Type B pancreatic cell (in vitro differentiated cells): ENCODE measurements around the gene CCDC70. TPM values are rescaled to one million over a fixed set of nuclear protein-coding genes. Genes with fewer than 3 reads are reported as not detected.

Experiments used
- DNase-seq: peaks from one replicate; pipeline ENCODE4 v3.0.0; 2021; ENCODE audit warnings: mixed read lengths; ENCODE audit not compliant: unreplicated experiment; ENCODE audit errors: extremely low spot score
- H3K27ac Mint-ChIP-seq: 2 replicates; pipeline ENCODE4 v1.8.0; 2021; ENCODE audit warnings: mild to moderate bottlenecking, mixed read lengths
- H3K27me3 Mint-ChIP-seq: 2 replicates; pipeline ENCODE4 v1.8.0; 2021; ENCODE audit warnings: mixed read lengths
- H3K36me3 Mint-ChIP-seq: 2 replicates; pipeline ENCODE4 v1.8.0; 2021; ENCODE audit warnings: mixed read lengths
- H3K4me1 Mint-ChIP-seq: one replicate; pipeline ENCODE4 v1.8.0; 2021; ENCODE audit warnings: mixed read lengths; ENCODE audit not compliant: unreplicated experiment
- H3K4me3 Mint-ChIP-seq: 2 replicates; pipeline ENCODE4 v1.8.0; 2021; ENCODE audit warnings: mild to moderate bottlenecking, mixed read lengths
- H3K9me3 Mint-ChIP-seq: 2 replicates; pipeline ENCODE4 v1.8.0; 2021; ENCODE audit warnings: mixed read lengths
- CTCF ChIP-seq: fragments of 200-600 bp; sonication (generic); conservative IDR thresholded peaks from 2 replicates; pipeline ENCODE4 v1.5.0; 2021; ENCODE audit warnings: antibody characterized with exemption, mild to moderate bottlenecking
- total RNA-seq: library from RNA; stranded (reverse); gene quantifications from 2 replicates; pipeline ENCODE4 v1.2.1, GENCODE V29; 2021; ENCODE audit warnings: low replicate concordance

Gene CCDC70
- total RNA-seq, 1 donor from 2014 or later = not detected

GRCh38 chr13:51831519-51831918, 30.2 kb upstream of the CCDC70 start:
- Mint-ChIP-seq H3K36me3 (no peaks in the 10 kb centered on the region), H3K27ac (no peak overlapping the region), H3K27me3 (peaks cover 19% of the 10 kb centered on the region), H3K9me3 (no peaks in the 10 kb centered on the region), H3K4me3 (no peak overlapping the region), H3K4me1 (peaks cover 6% of the 10 kb centered on the region)
- no peak for DNase-seq
- TF ChIP-seq CTCF = no peak

- peak; percentile 52 for TF ChIP-seq CTCF
- Mint-ChIP-seq H3K4me1 (peaks cover 6% of the 10 kb centered on the region), H3K9me3 (no peaks in the 10 kb centered on the region), H3K4me3 (no peak overlapping the region), H3K27ac (no peak overlapping the region), H3K36me3 (no peaks in the 10 kb centered on the region), H3K27me3 (peaks cover 17% of the 10 kb centered on the region)
- DNase-seq = no peak
Observed at GRCh38 chr13:51832471-51833152, 29.2 kb upstream of the CCDC70 start.

GRCh38 chr13:51833980-51834379, 27.8 kb upstream of the CCDC70 start:
- Mint-ChIP-seq H3K36me3 (no peaks in the 10 kb centered on the region), H3K27me3 (peaks cover 15% of the 10 kb centered on the region), H3K27ac (no peak overlapping the region), H3K4me1 (peaks cover 6% of the 10 kb centered on the region), H3K4me3 (no peak overlapping the region), H3K9me3 (no peaks in the 10 kb centered on the region)
- DNase-seq = no peak
- no peak for TF ChIP-seq CTCF

- Mint-ChIP-seq H3K27me3 (peaks cover 15% of the 10 kb centered on the region), H3K4me3 (no peak overlapping the region), H3K27ac (no peak overlapping the region), H3K36me3 (no peaks in the 10 kb centered on the region), H3K9me3 (no peaks in the 10 kb centered on the region), H3K4me1 (peaks cover 6% of the 10 kb centered on the region)
- DNase-seq = no peak
- no peak for TF ChIP-seq CTCF
Observed at GRCh38 chr13:51834581-51835171, 27.1 kb upstream of the CCDC70 start.

- no peaks in the 10 kb centered on the region for H3K36me3 Mint-ChIP-seq
- TF ChIP-seq CTCF = no peak
- DNase-seq = no peak
- peaks cover 6% of the 10 kb centered on the region for H3K4me1 Mint-ChIP-seq
- H3K27ac Mint-ChIP-seq = no peak overlapping the region
- H3K27me3 Mint-ChIP-seq = peaks cover 15% of the 10 kb centered on the region
- no peak overlapping the region for H3K4me3 Mint-ChIP-seq
- no peaks in the 10 kb centered on the region for H3K9me3 Mint-ChIP-seq
Observed at GRCh38 chr13:51837016-51837415, 24.8 kb upstream of the CCDC70 start.
